GM12801 (cell line): ENCODE measurements around the gene MTMR6.

ENCODE experiments used
- CTCF ChIP-seq: IDR thresholded peaks from one replicate; pipeline ENCODE4 v1.5.1; 2011; ENCODE audit warnings: control low read depth; ENCODE audit not compliant: insufficient read length; ENCODE audit errors: extremely low read depth

Gene MTMR6

GRCh38 chr13:25248071-25248470, 39.2 kb downstream of the MTMR6 start:
- no peak for TF ChIP-seq CTCF

- TF ChIP-seq CTCF, result no peak
Measured at GRCh38 chr13:25247360-25247759, 39.9 kb downstream of the MTMR6 start.

- TF ChIP-seq CTCF, result no peak
Measured at GRCh38 chr13:25244123-25244522, 43.2 kb downstream of the MTMR6 start.

- TF ChIP-seq CTCF, result no peak
Measured at GRCh38 chr13:25242956-25243355, 44.3 kb downstream of the MTMR6 start.

GRCh38 chr13:25241007-25241406, 46.3 kb downstream of the MTMR6 start:
- no peak for TF ChIP-seq CTCF

GRCh38 chr13:25237083-25237482, 50.2 kb downstream of the MTMR6 start:
- no peak for TF ChIP-seq CTCF

GRCh38 chr13:25233861-25234260, 53.4 kb downstream of the MTMR6 start:
- no peak for TF ChIP-seq CTCF
